Measurements from ENCODE around the gene NDUFA8. TPM values are rescaled to one million over a fixed set of nuclear protein-coding genes. Genes with fewer than 3 reads are reported as not detected.

NDUFA8 gene
- total RNA-seq, 1 donor from 2014 or later = 37.7 TPM

- Mint-ChIP-seq H3K4me1 (no peaks in the 10 kb centered on the region), H3K9me3 (peaks cover 2% of the 10 kb centered on the region), H3K4me3 (no peak overlapping the region), H3K36me3 (no peaks in the 10 kb centered on the region), H3K27ac (no peak overlapping the region), H3K27me3 (ENCODE audit: low read depth) (peaks cover 17% of the 10 kb centered on the region)
- TF ChIP-seq, protein P1, sequence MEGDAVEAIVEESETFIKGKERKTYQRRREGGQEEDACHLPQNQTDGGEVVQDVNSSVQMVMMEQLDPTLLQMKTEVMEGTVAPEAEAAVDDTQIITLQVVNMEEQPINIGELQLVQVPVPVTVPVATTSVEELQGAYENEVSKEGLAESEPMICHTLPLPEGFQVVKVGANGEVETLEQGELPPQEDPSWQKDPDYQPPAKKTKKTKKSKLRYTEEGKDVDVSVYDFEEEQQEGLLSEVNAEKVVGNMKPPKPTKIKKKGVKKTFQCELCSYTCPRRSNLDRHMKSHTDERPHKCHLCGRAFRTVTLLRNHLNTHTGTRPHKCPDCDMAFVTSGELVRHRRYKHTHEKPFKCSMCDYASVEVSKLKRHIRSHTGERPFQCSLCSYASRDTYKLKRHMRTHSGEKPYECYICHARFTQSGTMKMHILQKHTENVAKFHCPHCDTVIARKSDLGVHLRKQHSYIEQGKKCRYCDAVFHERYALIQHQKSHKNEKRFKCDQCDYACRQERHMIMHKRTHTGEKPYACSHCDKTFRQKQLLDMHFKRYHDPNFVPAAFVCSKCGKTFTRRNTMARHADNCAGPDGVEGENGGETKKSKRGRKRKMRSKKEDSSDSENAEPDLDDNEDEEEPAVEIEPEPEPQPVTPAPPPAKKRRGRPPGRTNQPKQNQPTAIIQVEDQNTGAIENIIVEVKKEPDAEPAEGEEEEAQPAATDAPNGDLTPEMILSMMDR (IDR thresholded peaks at IDR 0.05; ENCODE audit: unreplicated experiment) = no peak
- no peak for DNase-seq (ENCODE audit: low spot score in 2 of 2, unreplicated experiment in 2 of 2)
These were observed 50.4 kb downstream of the NDUFA8 start for GRCh38 chr9:122109035-122109813.

DNA sequence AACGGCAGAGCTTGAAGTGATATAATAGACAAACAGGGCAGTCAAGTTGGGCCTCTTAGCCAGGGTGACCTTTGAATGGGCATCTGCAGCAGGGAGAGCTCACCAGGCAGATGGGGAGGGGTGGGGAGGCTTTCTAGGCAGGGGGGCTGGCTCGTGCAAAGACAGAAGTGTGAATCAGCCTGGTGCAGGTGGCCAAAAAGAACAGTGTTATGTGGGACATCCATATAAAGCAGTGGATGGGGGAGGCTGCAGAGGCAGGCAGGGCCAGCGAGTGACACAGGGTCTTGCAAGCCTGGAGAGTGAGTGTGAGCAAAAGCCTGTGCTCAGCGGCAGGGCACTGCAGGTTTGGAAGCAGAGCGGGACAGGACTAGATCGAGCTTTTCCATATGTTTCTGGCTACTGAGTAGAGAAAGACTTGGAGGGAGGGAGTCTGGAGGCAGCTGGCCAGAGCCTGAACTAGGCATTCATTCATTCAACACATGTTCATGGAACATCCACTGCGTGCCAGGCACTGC, 52.2 kb downstream of the NDUFA8 start:
- no peak overlapping the region for H3K4me3 Mint-ChIP-seq
- H3K36me3 Mint-ChIP-seq = no peaks in the 10 kb centered on the region
- TF ChIP-seq, protein P1 (IDR thresholded peaks at IDR 0.05; ENCODE audit: unreplicated experiment) = no peak
- H3K27me3 Mint-ChIP-seq (ENCODE audit: low read depth) = peaks cover 9% of the 10 kb centered on the region
- H3K4me1 Mint-ChIP-seq = no peaks in the 10 kb centered on the region
- H3K9me3 Mint-ChIP-seq = peaks cover 7% of the 10 kb centered on the region
- H3K27ac Mint-ChIP-seq = no peak overlapping the region
- DNase-seq (ENCODE audit: low spot score in 2 of 2, unreplicated experiment in 2 of 2) = no peak

- Mint-ChIP-seq H3K9me3 (peaks cover 7% of the 10 kb centered on the region), H3K36me3 (no peaks in the 10 kb centered on the region), H3K4me3 (no peak overlapping the region), H3K27me3 (ENCODE audit: low read depth) (peaks cover 4% of the 10 kb centered on the region), H3K27ac (no peak overlapping the region), H3K4me1 (no peaks in the 10 kb centered on the region)
- TF ChIP-seq, protein P1 (IDR thresholded peaks at IDR 0.05; ENCODE audit: unreplicated experiment) = no peak
- no peak for DNase-seq (ENCODE audit: low spot score in 2 of 2, unreplicated experiment in 2 of 2)
These were observed 53.0 kb downstream of the NDUFA8 start for GRCh38 chr9:122106576-122106975.

DNA sequence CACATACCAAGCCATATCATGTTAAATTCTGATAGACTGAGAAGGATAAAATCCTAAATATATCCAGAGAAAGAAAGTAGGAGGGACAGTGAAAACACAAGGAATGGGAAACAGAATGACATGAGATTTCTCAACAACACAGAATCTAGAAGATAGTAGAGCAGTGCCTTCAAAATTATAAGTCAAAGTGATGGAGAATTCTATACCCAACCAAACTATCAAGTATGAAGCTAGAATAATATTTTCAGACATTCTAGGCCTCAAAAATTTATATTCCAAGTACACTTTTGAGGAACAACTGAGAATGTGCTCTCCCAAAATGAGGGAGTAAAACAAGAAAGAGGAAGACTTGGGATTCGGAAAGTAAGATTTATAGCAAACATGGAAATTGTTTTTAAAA, 55.6 kb downstream of the NDUFA8 start:
- peaks cover 7% of the 10 kb centered on the region for H3K9me3 Mint-ChIP-seq
- no peaks in the 10 kb centered on the region for H3K36me3 Mint-ChIP-seq

DNA sequence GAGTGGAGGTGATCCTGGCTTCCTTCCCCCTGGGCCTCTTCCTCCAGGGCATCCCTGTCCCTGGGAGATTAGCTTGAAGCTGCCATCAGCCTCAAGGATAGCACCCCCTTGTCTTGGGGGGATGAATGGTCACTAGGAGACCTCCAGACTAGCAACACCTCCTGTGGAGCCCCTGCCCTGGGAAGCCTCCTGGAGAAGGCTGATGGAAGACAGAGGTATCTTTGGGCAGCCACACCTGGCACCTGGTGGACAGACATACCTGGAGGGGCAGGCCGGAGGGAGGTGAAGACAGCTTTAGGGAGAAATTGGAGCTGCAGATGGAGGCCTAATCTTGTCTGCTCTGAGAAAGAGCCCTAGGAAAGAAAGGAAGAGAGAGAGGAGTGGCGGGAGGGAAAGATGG, 57.4 kb downstream of the NDUFA8 start:
- no peak overlapping the region for H3K27ac Mint-ChIP-seq
- H3K36me3 Mint-ChIP-seq = no peaks in the 10 kb centered on the region
- H3K4me3 Mint-ChIP-seq = no peak overlapping the region
- H3K27me3 Mint-ChIP-seq (ENCODE audit: low read depth) = peaks cover 21% of the 10 kb centered on the region
- no peaks in the 10 kb centered on the region for H3K4me1 Mint-ChIP-seq
- no peak for DNase-seq (ENCODE audit: low spot score in 2 of 2, unreplicated experiment in 2 of 2)
- peaks cover 7% of the 10 kb centered on the region for H3K9me3 Mint-ChIP-seq
- TF ChIP-seq, protein P1 (IDR thresholded peaks at IDR 0.05; ENCODE audit: unreplicated experiment) = no peak

More for the DNA sequence above, 55.6 kb downstream of the NDUFA8 start:
- TF ChIP-seq, protein P1 (IDR thresholded peaks at IDR 0.05; ENCODE audit: unreplicated experiment) = no peak
- H3K27me3 Mint-ChIP-seq (ENCODE audit: low read depth) = peaks cover 15% of the 10 kb centered on the region
- H3K4me3 Mint-ChIP-seq = no peak overlapping the region
- no peak overlapping the region for H3K27ac Mint-ChIP-seq
- DNase-seq (ENCODE audit: low spot score in 2 of 2, unreplicated experiment in 2 of 2) = no peak
- H3K4me1 Mint-ChIP-seq = no peaks in the 10 kb centered on the region
